Mammary epithelial cell (primary cell): ENCODE results near the gene PLEKHG7.

Experiments used
- CTCF ChIP-seq, 2 donors: IDR thresholded peaks in 1 of 2; conservative IDR thresholded peaks in 1 of 2; 2 replicates each; pipeline ENCODE4 v1.5.1; 2011 to 2012; ENCODE audit warnings: inconsistent platforms in 2 of 2, low read length in 2 of 2, mild to moderate bottlenecking in 2 of 2, control low read depth in 1 of 2, low read depth in 1 of 2; ENCODE audit not compliant: insufficient read depth in 1 of 2; ENCODE audit errors: extremely low read depth in 1 of 2
- EZH2 ChIP-seq: IDR thresholded peaks from 2 replicates; pipeline ENCODE4 v1.6.1; 2012; ENCODE audit warnings: low read length, inconsistent platforms, borderline replicate concordance

GRCh38 chr12:92803903-92804302 is 101.1 kb downstream of the PLEKHG7 start:
- TF ChIP-seq EZH2: no peak
- no peak for TF ChIP-seq CTCF (conservative IDR thresholded peaks at IDR 0.05 in 1 of 2, IDR thresholded peaks at IDR 0.05 in 1 of 2; ENCODE audit: extremely low read depth in 1 of 2, insufficient read depth in 1 of 2, low read depth in 1 of 2, low read length in 2 of 2)
